ENCODE results near the gene DLGAP4.

The DLGAP4 gene

GRCh38 chr20:36571564-36572504 lies 265.7 kb downstream of the DLGAP4 start:
- no peak for DNase-seq (ENCODE audit: low spot score)

GRCh38 chr20:36572701-36573102 lies 266.6 kb downstream of the DLGAP4 start:
- no peak for DNase-seq (ENCODE audit: low spot score)

- peak; percentile 95 for DNase-seq (ENCODE audit: low spot score)
These were observed 267.1 kb downstream of the DLGAP4 start, which contains the start of gene TGIF2 for GRCh38 chr20:36573103-36573797. TSS of gene TGIF2 (plus strand) at chr20:36573597. CDS start at chr20:36578775, 5,178 bp downstream.

GRCh38 chr20:36573798-36574365 lies 267.7 kb downstream of the DLGAP4 start:
- DNase-seq (ENCODE audit: low spot score): peak; percentile 52

- peak; percentile 62 for DNase-seq (ENCODE audit: low spot score)
These were observed 268.4 kb downstream of the DLGAP4 start for GRCh38 chr20:36574366-36575135.

- DNase-seq (ENCODE audit: low spot score): no peak
These were observed 269.9 kb downstream of the DLGAP4 start for GRCh38 chr20:36576081-36576445.
